GM23338 (cell line): ENCODE results near the gene ING5. TPM values are rescaled to one million over a fixed set of nuclear protein-coding genes. Genes with fewer than 3 reads are reported as not detected.
A peak's percentile ranks its signal among the peaks of the same experiment; 100 is the strongest.

Experiments
- ATAC-seq: fragments of 200-7000 bp; cut with Tn5 transposase; 3 replicates; pipeline ENCODE4 v1.9.1; 2020
- DNase-seq: peaks from one replicate; pipeline ENCODE4 v3.0.0-alpha.2; 2015; ENCODE audit warnings: low spot score
- H2AFZ ChIP-seq: fragments of 200-600 bp; sonication (generic); 2 replicates; pipeline ENCODE4 v1.8.0; 2016; ENCODE audit warnings: antibody characterized with exemption, mild to moderate bottlenecking, moderate library complexity
- H3F3A ChIP-seq: fragments of 200-600 bp; sonication (generic); replicated peaks from 2 replicates; pipeline ENCODE4 v1.8.0; 2017; ENCODE audit warnings: antibody characterized with exemption, mixed run types, low read depth
- H3K27ac ChIP-seq: fragments of 200-600 bp; sonication (generic); 2 replicates; pipeline ENCODE4 v1.6.1; 2016; ENCODE audit warnings: low read depth
- H3K27me3 ChIP-seq: fragments of 200-600 bp; sonication (generic); 2 replicates; pipeline ENCODE4 v1.8.0; 2016; ENCODE audit warnings: mild to moderate bottlenecking, mixed run types, moderate library complexity; ENCODE audit not compliant: insufficient read depth
- H3K36me3 ChIP-seq: fragments of 200-600 bp; sonication (generic); 2 replicates; pipeline ENCODE4 v1.8.0; 2016; ENCODE audit warnings: mild to moderate bottlenecking; ENCODE audit not compliant: insufficient read depth
- H3K4me1 ChIP-seq: fragments of 200-600 bp; sonication (generic); 2 replicates; pipeline ENCODE4 v1.8.0; 2016; ENCODE audit warnings: mild to moderate bottlenecking, moderate library complexity; ENCODE audit not compliant: insufficient read depth
- H3K4me2 ChIP-seq: fragments of 200-600 bp; sonication (generic); 2 replicates; pipeline ENCODE4 v1.7.1; 2017; ENCODE audit warnings: mixed run types
- H3K4me3 ChIP-seq: fragments of 200-600 bp; sonication (generic); 2 replicates; pipeline ENCODE4 v1.6.1; 2016; ENCODE audit warnings: mixed run types
- H3K79me2 ChIP-seq: fragments of 200-600 bp; sonication (generic); replicated peaks from 2 replicates; pipeline ENCODE4 v1.8.0; 2017; ENCODE audit warnings: mild to moderate bottlenecking; ENCODE audit not compliant: insufficient read depth
- H3K9me2 ChIP-seq: fragments of 200-600 bp; sonication (generic); 2 replicates; pipeline ENCODE4 v1.8.0; 2017; ENCODE audit not compliant: insufficient read depth
- H4K20me1 ChIP-seq: fragments of 200-600 bp; sonication (generic); replicated peaks from 2 replicates; pipeline ENCODE4 v1.8.0; 2017; ENCODE audit warnings: mild to moderate bottlenecking; ENCODE audit not compliant: insufficient read depth
- H3K27ac Mint-ChIP-seq: 2 replicates; pipeline ENCODE4 v1.8.0; 2020; ENCODE audit warnings: inconsistent platforms, mild to moderate bottlenecking, moderate library complexity, mixed read lengths
- H3K27me3 Mint-ChIP-seq: 3 replicates; pipeline ENCODE4 v1.8.0; 2022; ENCODE audit warnings: low read depth, mild to moderate bottlenecking, moderate library complexity, mixed read lengths, inconsistent platforms; ENCODE audit not compliant: insufficient read depth, poor library complexity
- H3K36me3 Mint-ChIP-seq: 3 replicates; pipeline ENCODE4 v1.8.0; 2021; ENCODE audit warnings: low read depth, mild to moderate bottlenecking, inconsistent platforms, moderate library complexity, mixed read lengths
- H3K4me1 Mint-ChIP-seq: 3 replicates; pipeline ENCODE4 v1.8.0; 2020; ENCODE audit warnings: mild to moderate bottlenecking, inconsistent platforms, mixed read lengths
- H3K4me3 Mint-ChIP-seq: 3 replicates; pipeline ENCODE4 v1.8.0; 2021; ENCODE audit warnings: moderate library complexity, mild to moderate bottlenecking, inconsistent platforms, mixed read lengths
- H3K9me3 Mint-ChIP-seq: 3 replicates; pipeline ENCODE4 v1.8.0; 2020; ENCODE audit warnings: moderate library complexity, mild to moderate bottlenecking, inconsistent platforms, mixed read lengths
- CREB1 ChIP-seq: fragments of 250-450 bp; sonication (Bioruptor Pico); IDR thresholded peaks from 2 replicates; pipeline ENCODE4 v1.5.0; 2020; ENCODE audit warnings: low read depth, mild to moderate bottlenecking, moderate library complexity
- ETS1 ChIP-seq: IDR thresholded peaks from 2 replicates; pipeline ENCODE4 v1.6.1; 2016; ENCODE audit warnings: antibody characterized with exemption
- EZH2 ChIP-seq: fragments of 200-600 bp; sonication (generic); IDR thresholded peaks from one replicate; pipeline ENCODE4 v1.8.0; 2017; ENCODE audit warnings: antibody characterized with exemption, mild to moderate bottlenecking, low read depth; ENCODE audit not compliant: unreplicated experiment
- EZH2phosphoT487 ChIP-seq: fragments of 200-600 bp; sonication (generic); IDR thresholded peaks from one replicate; pipeline ENCODE4 v1.8.1; 2018; ENCODE audit warnings: antibody characterized with exemption; ENCODE audit not compliant: unreplicated experiment
- JUNB ChIP-seq: IDR thresholded peaks from one replicate; pipeline ENCODE4 v1.6.1; 2016; ENCODE audit warnings: antibody characterized with exemption; ENCODE audit not compliant: unreplicated experiment
- NANOG ChIP-seq: IDR thresholded peaks from 2 replicates; pipeline ENCODE4 v1.6.1; 2016; ENCODE audit warnings: antibody characterized with exemption, borderline replicate concordance
- STAT1 ChIP-seq: IDR thresholded peaks from one replicate; pipeline ENCODE4 v1.6.1; 2016; ENCODE audit warnings: antibody characterized with exemption; ENCODE audit not compliant: unreplicated experiment
- ZNF114 ChIP-seq: fragments of 250-450 bp; sonication (Bioruptor Pico); IDR thresholded peaks from 2 replicates; pipeline ENCODE4 v1.5.0; 2020; ENCODE audit warnings: mild to moderate bottlenecking, moderate library complexity
- polyA plus RNA-seq: library from polyadenylated mRNA; unstranded; fragments of >200 nt; fragmentation: Nextera tagmentation; extraction: Ambion mirVana; gene quantifications from 2 replicates; pipeline ENCODE4 v1.2.1, GENCODE V29; 2016
- total RNA-seq: library from RNA; depleted of rRNA; stranded (reverse); fragments of >200 nt; shearing (Covaris generic); gene quantifications from 2 replicates; pipeline ENCODE4 v1.2.3, GENCODE V29; 2014
- TF ChIP-seq, protein P1 (sequence below): fragments of 250-450 bp; sonication (Bioruptor Pico); IDR thresholded peaks from 2 replicates; pipeline ENCODE4 v1.5.0; 2020; ENCODE audit warnings: mild to moderate bottlenecking, moderate library complexity
- TF ChIP-seq, protein P2 (sequence below), 2 experiments: fragments of 200-600 bp in 1 of 2; sonication (generic) in 1 of 2; conservative IDR thresholded peaks; 2 replicates each; pipeline versions ENCODE4 v1.5.1 to v1.6.1; 2016 to 2017; ENCODE audit warnings: antibody characterized with exemption in 2 of 2, low read depth in 2 of 2, mild to moderate bottlenecking in 2 of 2, moderate library complexity in 1 of 2

ING5 gene
- total and polyA plus RNA-seq, 2 experiments from 2014 or later, result 25.7 to 42.5 TPM

DNA sequence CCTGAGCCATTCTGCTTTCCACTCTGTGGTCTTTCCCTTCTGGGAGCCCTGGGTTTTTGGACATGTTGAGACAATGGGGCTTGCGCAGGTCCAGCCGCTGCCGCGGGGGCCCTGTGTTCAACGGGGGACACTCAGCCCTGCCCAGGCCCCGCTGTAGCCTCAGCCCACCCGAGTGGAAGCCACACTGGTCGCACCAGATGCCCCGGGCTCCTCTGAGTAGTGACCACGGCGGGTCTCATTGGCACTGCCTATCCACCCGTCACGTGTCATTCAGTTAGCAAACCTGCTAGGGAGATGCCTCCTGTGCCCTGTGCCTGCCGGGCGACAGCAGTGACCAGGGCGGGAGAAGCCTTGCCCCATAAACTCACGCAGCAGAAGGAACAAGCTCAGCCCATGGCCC, 51.7 kb downstream of the ING5 start:
- no peaks in the 10 kb centered on the region for H3K27me3 ChIP-seq
- peaks cover 2% of the 10 kb centered on the region for H3K27me3 Mint-ChIP-seq
- ATAC-seq, result no peak

DNA sequence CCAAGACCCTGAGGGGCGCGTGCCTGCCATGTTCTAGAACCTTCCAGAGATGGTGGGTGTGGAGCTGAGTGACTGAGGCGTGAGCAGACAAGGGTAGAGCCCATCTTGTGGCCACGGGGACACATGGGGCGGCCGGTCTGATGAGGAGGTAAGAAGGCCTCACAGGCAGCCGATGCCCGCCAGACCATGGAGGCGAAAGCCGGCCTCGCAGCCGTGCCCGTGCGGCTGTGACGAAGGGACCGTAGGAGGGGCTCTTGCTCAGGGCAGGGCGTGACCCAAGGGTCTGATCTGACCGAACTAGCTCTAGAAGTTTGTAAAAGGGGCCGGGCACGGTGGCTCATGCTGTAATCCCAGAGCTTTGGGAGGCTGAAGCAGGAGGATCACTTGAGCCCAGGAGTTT, 52.2 kb downstream of the ING5 start:
- Histone ChIP-seq H3K79me2 (no peaks in the 10 kb centered on the region), H3K27ac (no peak overlapping the region), H3K9me2 (no peaks in the 10 kb centered on the region), H3K4me2 (no peak overlapping the region), H3K27me3 (no peaks in the 10 kb centered on the region), H3K36me3 (no peaks in the 10 kb centered on the region), H3F3A (0 out of 2 replicates have a peak, but pooled peaks cover under 1% of the 10 kb centered on the region), H2AFZ (no peak overlapping the region), H3K4me1 (no peaks in the 10 kb centered on the region), H4K20me1 (no peaks in the 10 kb centered on the region), H3K4me3 (no peak overlapping the region)
- ATAC-seq (no peak), DNase-seq (no peak)
- Mint-ChIP-seq H3K36me3 (peaks cover 17% of the 10 kb centered on the region), H3K4me3 (no peak overlapping the region), H3K27me3 (peaks cover 2% of the 10 kb centered on the region), H3K4me1 (no peaks in the 10 kb centered on the region), H3K27ac (0 out of 2 replicates have a peak overlapping the region, but pooled peaks have one; percentile 48), H3K9me3 (peaks cover 2% of the 10 kb centered on the region)
- TF ChIP-seq EZH2phosphoT487 (no peak), NANOG (no peak), EZH2 (no peak), STAT1 (no peak), ZNF114 (CRISPR knock-in tag) (no peak), JUNB (no peak), ETS1 (no peak), CREB1 (CRISPR knock-in tag) (no peak)
- TF ChIP-seq, protein P1, sequence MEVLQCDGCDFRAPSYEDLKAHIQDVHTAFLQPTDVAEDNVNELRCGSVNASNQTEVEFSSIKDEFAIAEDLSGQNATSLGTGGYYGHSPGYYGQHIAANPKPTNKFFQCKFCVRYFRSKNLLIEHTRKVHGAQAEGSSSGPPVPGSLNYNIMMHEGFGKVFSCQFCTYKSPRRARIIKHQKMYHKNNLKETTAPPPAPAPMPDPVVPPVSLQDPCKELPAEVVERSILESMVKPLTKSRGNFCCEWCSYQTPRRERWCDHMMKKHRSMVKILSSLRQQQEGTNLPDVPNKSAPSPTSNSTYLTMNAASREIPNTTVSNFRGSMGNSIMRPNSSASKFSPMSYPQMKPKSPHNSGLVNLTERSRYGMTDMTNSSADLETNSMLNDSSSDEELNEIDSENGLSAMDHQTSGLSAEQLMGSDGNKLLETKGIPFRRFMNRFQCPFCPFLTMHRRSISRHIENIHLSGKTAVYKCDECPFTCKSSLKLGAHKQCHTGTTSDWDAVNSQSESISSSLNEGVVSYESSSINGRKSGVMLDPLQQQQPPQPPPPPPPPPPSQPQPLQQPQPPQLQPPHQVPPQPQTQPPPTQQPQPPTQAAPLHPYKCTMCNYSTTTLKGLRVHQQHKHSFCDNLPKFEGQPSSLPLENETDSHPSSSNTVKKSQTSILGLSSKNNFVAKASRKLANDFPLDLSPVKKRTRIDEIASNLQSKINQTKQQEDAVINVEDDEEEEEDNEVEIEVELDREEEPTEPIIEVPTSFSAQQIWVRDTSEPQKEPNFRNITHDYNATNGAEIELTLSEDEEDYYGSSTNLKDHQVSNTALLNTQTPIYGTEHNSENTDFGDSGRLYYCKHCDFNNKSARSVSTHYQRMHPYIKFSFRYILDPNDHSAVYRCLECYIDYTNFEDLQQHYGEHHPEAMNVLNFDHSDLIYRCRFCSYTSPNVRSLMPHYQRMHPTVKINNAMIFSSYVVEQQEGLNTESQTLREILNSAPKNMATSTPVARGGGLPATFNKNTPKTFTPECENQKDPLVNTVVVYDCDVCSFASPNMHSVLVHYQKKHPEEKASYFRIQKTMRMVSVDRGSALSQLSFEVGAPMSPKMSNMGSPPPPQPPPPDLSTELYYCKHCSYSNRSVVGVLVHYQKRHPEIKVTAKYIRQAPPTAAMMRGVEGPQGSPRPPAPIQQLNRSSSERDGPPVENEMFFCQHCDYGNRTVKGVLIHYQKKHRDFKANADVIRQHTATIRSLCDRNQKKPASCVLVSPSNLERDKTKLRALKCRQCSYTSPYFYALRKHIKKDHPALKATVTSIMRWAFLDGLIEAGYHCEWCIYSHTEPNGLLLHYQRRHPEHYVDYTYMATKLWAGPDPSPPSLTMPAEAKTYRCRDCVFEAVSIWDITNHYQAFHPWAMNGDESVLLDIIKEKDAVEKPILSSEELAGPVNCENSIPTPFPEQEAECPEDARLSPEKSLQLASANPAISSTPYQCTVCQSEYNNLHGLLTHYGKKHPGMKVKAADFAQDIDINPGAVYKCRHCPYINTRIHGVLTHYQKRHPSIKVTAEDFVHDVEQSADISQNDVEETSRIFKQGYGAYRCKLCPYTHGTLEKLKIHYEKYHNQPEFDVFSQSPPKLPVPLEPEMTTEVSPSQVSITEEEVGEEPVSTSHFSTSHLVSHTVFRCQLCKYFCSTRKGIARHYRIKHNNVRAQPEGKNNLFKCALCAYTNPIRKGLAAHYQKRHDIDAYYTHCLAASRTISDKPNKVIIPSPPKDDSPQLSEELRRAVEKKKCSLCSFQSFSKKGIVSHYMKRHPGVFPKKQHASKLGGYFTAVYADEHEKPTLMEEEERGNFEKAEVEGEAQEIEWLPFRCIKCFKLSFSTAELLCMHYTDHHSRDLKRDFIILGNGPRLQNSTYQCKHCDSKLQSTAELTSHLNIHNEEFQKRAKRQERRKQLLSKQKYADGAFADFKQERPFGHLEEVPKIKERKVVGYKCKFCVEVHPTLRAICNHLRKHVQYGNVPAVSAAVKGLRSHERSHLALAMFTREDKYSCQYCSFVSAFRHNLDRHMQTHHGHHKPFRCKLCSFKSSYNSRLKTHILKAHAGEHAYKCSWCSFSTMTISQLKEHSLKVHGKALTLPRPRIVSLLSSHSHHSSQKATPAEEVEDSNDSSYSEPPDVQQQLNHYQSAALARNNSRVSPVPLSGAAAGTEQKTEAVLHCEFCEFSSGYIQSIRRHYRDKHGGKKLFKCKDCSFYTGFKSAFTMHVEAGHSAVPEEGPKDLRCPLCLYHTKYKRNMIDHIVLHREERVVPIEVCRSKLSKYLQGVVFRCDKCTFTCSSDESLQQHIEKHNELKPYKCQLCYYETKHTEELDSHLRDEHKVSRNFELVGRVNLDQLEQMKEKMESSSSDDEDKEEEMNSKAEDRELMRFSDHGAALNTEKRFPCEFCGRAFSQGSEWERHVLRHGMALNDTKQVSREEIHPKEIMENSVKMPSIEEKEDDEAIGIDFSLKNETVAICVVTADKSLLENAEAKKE (CRISPR knock-in tag), result no peak
- TF ChIP-seq, protein P2, sequence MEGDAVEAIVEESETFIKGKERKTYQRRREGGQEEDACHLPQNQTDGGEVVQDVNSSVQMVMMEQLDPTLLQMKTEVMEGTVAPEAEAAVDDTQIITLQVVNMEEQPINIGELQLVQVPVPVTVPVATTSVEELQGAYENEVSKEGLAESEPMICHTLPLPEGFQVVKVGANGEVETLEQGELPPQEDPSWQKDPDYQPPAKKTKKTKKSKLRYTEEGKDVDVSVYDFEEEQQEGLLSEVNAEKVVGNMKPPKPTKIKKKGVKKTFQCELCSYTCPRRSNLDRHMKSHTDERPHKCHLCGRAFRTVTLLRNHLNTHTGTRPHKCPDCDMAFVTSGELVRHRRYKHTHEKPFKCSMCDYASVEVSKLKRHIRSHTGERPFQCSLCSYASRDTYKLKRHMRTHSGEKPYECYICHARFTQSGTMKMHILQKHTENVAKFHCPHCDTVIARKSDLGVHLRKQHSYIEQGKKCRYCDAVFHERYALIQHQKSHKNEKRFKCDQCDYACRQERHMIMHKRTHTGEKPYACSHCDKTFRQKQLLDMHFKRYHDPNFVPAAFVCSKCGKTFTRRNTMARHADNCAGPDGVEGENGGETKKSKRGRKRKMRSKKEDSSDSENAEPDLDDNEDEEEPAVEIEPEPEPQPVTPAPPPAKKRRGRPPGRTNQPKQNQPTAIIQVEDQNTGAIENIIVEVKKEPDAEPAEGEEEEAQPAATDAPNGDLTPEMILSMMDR (conservative IDR thresholded peaks at IDR 0.05; ENCODE audit: low read depth in 2 of 2), result no peak

More for the DNA sequence above, 51.7 kb downstream of the ING5 start:
- H4K20me1 ChIP-seq, result no peaks in the 10 kb centered on the region
- DNase-seq, result no peak
- no peak overlapping the region for H3K4me3 ChIP-seq
- H3K27ac ChIP-seq, result no peak overlapping the region
- H3K4me1 Mint-ChIP-seq, result no peaks in the 10 kb centered on the region
- H3K9me2 ChIP-seq, result no peaks in the 10 kb centered on the region
- no peak overlapping the region for H3K4me3 Mint-ChIP-seq
- no peaks in the 10 kb centered on the region for H3F3A ChIP-seq
- no peaks in the 10 kb centered on the region; the same call in 2 of the 3 replicates for H3K9me3 Mint-ChIP-seq
- H3K4me1 ChIP-seq, result no peaks in the 10 kb centered on the region
- 0 out of 2 replicates have a peak overlapping the region, but pooled peaks have one; percentile 48 for H3K27ac Mint-ChIP-seq
- H2AFZ ChIP-seq, result no peak overlapping the region
- H3K36me3 ChIP-seq, result no peaks in the 10 kb centered on the region
- H3K79me2 ChIP-seq, result no peaks in the 10 kb centered on the region
- H3K4me2 ChIP-seq, result no peak overlapping the region
- peaks cover 12% of the 10 kb centered on the region for H3K36me3 Mint-ChIP-seq
- TF ChIP-seq EZH2 (no peak), STAT1 (no peak)
